B cell (primary cell): Measurements from ENCODE around the gene TRABD.

Source experiments
- CTCF ChIP-seq: fragments of 200-600 bp; IDR thresholded peaks from one replicate; pipeline ENCODE4 v1.8.0; 2022; ENCODE audit warnings: antibody characterized with exemption, mild to moderate bottlenecking
- EZH2 ChIP-seq: IDR thresholded peaks from 2 replicates; pipeline ENCODE4 v1.6.1; 2012; ENCODE audit warnings: borderline replicate concordance, low read depth, mild to moderate bottlenecking, moderate library complexity, low read length; ENCODE audit not compliant: insufficient read depth, poor library complexity, severe bottlenecking

DNA sequence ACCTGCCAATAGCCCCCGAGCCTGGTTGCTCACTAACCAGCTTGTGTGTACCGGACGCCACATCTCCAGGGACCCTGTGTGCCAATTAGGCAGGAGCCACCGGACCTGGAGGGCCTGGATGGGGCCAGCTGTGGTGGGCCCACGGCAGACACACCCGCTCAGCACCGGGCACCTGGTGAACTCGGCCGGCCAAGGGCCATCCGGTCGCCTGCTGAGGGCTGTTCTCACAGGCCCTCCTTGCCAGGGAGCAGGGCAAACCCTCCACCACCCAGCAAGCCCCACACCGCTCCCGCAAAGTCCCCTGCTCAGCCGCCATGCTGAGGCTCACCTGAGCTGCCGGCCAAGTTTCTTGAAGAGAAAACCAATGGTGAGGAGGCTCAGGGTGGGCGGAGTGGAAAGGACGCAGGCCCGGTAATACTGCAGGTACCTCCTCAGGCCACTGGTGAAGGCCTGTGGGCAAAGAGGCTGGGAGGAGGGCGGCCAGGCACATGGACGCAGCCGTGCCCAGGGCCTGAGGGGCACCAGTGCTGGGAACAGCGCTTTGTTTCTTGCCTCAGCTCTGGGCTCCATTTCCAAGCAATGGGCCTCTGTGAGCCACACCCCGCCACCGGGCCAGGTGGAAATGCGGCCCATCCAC lies 42.0 kb downstream of the TRABD start:
- TF ChIP-seq EZH2: no peak
- no peak for TF ChIP-seq CTCF
